ENCODE results near the gene TAS2R1.

DNA sequence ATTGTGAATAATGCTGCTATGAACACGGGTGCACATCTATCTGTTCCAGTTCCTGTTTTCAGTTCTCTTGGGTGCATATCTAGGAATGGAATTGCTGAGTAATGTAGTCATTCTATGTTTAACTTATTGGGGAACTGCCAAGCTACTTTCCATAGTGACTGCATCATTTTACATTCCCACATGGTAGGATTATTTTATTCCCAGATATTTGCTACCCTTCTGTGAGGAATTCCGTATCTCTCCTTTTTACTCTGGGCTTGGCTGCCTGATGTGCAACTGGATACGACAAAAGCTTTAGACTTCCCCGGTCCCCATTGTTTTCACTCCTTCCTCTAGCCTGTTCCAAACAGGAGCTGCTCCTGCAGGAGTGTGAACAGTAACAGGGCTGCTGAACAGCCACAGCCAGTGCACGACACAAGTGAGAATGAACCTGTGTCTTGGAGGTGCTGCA is 7.2 kb downstream of the TAS2R1 start:
- TF ChIP-seq, protein P1, sequence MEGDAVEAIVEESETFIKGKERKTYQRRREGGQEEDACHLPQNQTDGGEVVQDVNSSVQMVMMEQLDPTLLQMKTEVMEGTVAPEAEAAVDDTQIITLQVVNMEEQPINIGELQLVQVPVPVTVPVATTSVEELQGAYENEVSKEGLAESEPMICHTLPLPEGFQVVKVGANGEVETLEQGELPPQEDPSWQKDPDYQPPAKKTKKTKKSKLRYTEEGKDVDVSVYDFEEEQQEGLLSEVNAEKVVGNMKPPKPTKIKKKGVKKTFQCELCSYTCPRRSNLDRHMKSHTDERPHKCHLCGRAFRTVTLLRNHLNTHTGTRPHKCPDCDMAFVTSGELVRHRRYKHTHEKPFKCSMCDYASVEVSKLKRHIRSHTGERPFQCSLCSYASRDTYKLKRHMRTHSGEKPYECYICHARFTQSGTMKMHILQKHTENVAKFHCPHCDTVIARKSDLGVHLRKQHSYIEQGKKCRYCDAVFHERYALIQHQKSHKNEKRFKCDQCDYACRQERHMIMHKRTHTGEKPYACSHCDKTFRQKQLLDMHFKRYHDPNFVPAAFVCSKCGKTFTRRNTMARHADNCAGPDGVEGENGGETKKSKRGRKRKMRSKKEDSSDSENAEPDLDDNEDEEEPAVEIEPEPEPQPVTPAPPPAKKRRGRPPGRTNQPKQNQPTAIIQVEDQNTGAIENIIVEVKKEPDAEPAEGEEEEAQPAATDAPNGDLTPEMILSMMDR (conservative IDR thresholded peaks at IDR 0.05), result no peak
- no peak for TF ChIP-seq ZFX (IDR thresholded peaks at IDR 0.05)

Data from C4-2B (cell line).